SJSA1 (cell line): ENCODE results near the gene SGPL1. TPM values are rescaled to one million over a fixed set of nuclear protein-coding genes. Genes with fewer than 3 reads are reported as not detected.

Source experiments
- DNase-seq, 2 experiments: peaks; one replicate each; pipeline ENCODE4 v3.0.0-alpha.2; 2015 to 2020; ENCODE audit warnings: low spot score in 2 of 2, low read depth in 1 of 2
- H3K27ac ChIP-seq: fragments of 250-450 bp; sonication (Bioruptor Pico); 2 replicates; pipeline ENCODE4 v1.5.1; 2020; ENCODE audit warnings: mild to moderate bottlenecking, moderate library complexity
- H3K27me3 ChIP-seq: fragments of 250-450 bp; sonication (Bioruptor Pico); replicated peaks from 2 replicates; pipeline ENCODE4 v1.5.1; 2020; ENCODE audit warnings: mild to moderate bottlenecking, moderate library complexity
- H3K36me3 ChIP-seq: fragments of 250-450 bp; sonication (Bioruptor Pico); 2 replicates; pipeline ENCODE4 v1.5.1; 2020; ENCODE audit warnings: mild to moderate bottlenecking
- H3K4me1 ChIP-seq: fragments of 250-450 bp; sonication (Bioruptor Pico); replicated peaks from 2 replicates; pipeline ENCODE4 v1.6.1; 2021; ENCODE audit warnings: mild to moderate bottlenecking
- H3K4me3 ChIP-seq: fragments of 250-450 bp; sonication (Bioruptor Pico); 2 replicates; pipeline ENCODE4 v1.5.1; 2020; ENCODE audit warnings: mild to moderate bottlenecking
- H3K9me3 ChIP-seq: fragments of 250-450 bp; sonication (Bioruptor Pico); replicated peaks from 2 replicates; pipeline ENCODE4 v1.5.1; 2020; ENCODE audit warnings: mild to moderate bottlenecking
- total RNA-seq: library from RNA; depleted of rRNA; stranded (reverse); fragments of >200 nt; shearing (Covaris generic); gene quantifications from 2 replicates; pipeline ENCODE4 v1.2.3, GENCODE V29; 2014

The SGPL1 gene
- total RNA-seq, 1 experiment from 2014 or later, result 58.3 TPM

DNA sequence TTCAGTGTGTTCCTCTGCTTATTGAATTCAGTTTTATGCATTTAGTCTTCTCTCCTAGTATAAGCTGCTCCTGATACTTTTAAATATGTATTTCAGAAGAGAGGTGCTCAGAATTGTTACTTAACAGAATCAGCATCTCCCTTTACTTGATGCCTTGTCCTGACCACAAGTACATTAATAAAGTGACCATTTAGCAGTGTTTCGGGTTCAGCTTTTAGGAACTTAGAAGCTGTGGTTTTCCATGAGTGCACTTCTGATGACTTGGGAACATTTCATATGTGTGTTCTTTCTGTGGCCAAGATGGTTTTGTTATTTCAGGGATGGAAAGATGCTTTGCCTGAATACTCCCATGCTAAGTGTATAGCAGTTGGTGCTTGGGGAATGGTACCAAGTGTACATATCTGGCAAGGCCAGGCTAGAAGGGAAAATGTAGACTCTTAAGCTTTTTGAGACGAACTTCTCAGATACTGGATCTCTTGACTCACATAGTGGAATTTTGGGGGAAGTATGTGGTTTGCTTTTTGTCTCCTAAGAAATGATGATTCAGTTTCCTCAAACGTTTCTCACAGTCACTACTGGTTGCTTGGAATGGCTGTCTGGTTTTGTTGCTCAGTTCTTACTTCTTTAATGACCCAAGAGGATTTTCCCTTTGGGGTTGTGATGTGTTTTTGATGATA lies 17.2 kb downstream of the SGPL1 start:
- Histone ChIP-seq H3K9me3 (0 out of 2 replicates have a peak, but pooled peaks cover 3% of the 10 kb centered on the region), H3K4me3 (no peak overlapping the region), H3K27me3 (no peaks in the 10 kb centered on the region), H3K27ac (peak overlapping the region; percentile 88), H3K36me3 (peaks cover 52% of the 10 kb centered on the region), H3K4me1 (peaks cover 40% of the 10 kb centered on the region)
- DNase-seq, result peak in 1 of 2 experiments; percentile 79

DNA sequence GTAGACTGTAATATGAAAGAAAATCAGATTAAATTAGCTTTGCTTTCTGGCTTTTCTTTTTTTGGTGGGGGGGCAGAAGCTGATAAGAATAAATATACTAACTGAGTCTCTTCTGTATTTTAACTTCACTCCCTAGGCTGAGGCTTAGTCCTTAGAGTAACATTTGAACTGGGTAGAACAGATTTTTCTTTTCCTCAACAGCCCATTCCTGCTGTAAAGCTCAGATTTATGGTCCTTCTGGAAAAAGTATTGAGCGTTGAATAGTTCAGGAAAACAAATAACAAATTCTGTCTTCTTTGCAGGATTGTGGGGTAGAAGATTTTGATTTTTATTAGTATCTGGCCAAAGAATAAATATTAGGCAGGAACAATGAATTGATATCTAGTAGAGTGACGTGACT lies 17.9 kb downstream of the SGPL1 start:
- no peaks in the 10 kb centered on the region for H3K27me3 ChIP-seq
- no peak overlapping the region for H3K4me3 ChIP-seq
- peaks cover 40% of the 10 kb centered on the region for H3K4me1 ChIP-seq
- no peak for DNase-seq
- 0 out of 2 replicates have a peak, but pooled peaks cover 3% of the 10 kb centered on the region for H3K9me3 ChIP-seq
- peaks cover 52% of the 10 kb centered on the region for H3K36me3 ChIP-seq
- H3K27ac ChIP-seq, result peak overlapping the region; percentile 88

DNA sequence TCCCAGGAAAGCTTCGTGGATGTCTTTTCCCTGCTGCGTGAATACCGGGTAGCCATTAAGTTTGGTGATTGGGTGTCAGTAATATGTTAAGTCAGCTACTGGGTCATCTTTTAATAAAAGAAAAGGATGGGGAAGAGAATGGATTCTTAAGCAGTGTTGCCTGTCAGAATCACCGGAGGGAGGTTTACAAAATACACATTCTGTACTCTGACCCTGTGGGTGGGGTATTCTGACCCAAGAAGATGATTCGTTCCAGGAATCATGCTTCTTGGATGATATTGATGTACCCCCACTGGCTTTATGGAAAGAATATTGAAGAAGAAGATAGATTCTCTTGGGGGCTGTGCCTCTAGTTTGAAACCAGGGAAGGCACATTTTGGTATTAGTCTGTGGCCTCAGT lies 18.3 kb downstream of the SGPL1 start:
- Histone ChIP-seq H3K27me3 (no peaks in the 10 kb centered on the region), H3K36me3 (peaks cover 51% of the 10 kb centered on the region), H3K27ac (peak overlapping the region; percentile 88), H3K4me3 (no peak overlapping the region), H3K4me1 (peaks cover 40% of the 10 kb centered on the region), H3K9me3 (0 out of 2 replicates have a peak, but pooled peaks cover 3% of the 10 kb centered on the region)
- DNase-seq, result no peak

DNA sequence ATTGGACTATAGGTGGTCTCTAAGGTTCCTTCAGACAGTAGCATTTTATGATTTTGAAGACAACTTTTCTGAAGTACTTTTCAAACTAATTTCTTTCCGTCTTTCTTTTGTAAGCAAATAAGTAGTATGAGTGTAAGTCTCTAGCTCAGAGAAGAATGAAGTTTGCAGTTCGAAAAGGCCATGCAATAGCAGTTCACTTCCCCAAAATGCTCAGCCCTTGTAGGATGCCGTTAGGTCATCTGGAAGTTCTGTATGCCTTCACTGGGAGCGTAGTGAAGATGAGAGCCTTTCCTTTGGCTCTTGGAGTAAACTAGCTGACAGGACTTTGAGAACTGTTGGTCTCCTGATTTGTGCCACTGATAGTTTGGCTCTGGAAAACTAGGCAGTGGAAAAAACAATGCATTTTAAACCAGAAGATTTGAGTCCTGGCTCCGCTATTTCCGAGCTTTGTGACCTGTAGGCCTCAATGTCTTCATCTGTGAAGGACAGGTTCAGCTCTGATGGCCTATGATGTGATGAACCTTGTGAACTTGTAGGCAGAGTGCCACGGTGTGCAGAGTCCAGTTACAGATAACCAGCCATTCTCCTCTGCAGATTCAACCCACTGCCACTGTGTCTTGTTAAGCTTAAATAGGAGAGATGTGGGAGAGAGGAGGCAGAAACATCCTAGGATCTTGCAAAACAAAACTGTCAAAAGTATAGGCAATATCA lies 18.8 kb downstream of the SGPL1 start:
- Histone ChIP-seq H3K27me3 (no peaks in the 10 kb centered on the region), H3K27ac (peak overlapping the region; percentile 88; the same call in 1 of the 2 replicates), H3K4me3 (no peak overlapping the region), H3K9me3 (0 out of 2 replicates have a peak, but pooled peaks cover 3% of the 10 kb centered on the region), H3K36me3 (peaks cover 49% of the 10 kb centered on the region), H3K4me1 (peaks cover 40% of the 10 kb centered on the region)
- no peak for DNase-seq

DNA sequence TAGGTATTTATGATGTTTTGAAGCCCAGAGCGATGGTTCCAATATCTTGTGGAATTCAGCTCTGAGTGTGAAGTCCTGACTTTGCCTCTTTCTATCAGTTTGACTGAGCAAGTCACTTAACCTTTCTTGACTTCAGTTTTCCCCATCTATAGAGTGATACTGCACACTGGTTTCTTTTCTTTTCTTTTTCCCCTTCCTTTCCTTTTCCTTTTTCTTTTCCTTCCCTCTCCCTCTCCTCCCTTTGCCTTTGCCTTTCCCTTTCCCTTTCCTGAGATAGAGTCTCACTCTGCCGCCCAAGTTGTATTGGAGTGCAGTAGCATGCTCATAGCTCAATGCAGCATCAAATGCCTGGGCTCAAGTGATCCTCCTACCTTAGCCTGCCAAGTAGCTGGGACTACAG lies 20.6 kb downstream of the SGPL1 start:
- Histone ChIP-seq H3K27me3 (no peaks in the 10 kb centered on the region), H3K27ac (no peak overlapping the region), H3K4me3 (no peak overlapping the region), H3K9me3 (0 out of 2 replicates have a peak, but pooled peaks cover 3% of the 10 kb centered on the region), H3K4me1 (peaks cover 40% of the 10 kb centered on the region), H3K36me3 (peaks cover 43% of the 10 kb centered on the region)
- no peak for DNase-seq

DNA sequence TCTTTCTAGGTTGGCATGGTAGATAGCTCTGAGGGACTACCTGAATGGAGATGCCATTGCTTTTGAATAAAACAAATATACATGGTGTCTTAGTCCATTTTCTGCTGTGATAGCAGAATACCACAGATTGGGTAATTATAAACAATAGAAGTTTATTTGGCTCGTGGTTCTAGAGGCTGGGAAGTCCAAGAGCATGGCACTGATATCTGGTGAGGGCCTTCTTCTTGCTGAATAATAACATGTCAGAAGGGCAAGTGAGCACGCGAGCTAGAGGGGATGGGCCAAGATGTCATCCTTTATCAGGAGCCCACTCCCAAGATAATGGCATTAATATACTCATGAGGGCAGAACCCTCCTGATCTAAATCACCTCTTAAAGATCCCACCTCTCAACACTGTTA lies 21.9 kb downstream of the SGPL1 start:
- Histone ChIP-seq H3K27ac (no peak overlapping the region), H3K9me3 (0 out of 2 replicates have a peak, but pooled peaks cover 3% of the 10 kb centered on the region), H3K27me3 (no peaks in the 10 kb centered on the region), H3K4me3 (no peak overlapping the region), H3K36me3 (peaks cover 43% of the 10 kb centered on the region), H3K4me1 (peaks cover 31% of the 10 kb centered on the region)
- DNase-seq, result no peak

DNA sequence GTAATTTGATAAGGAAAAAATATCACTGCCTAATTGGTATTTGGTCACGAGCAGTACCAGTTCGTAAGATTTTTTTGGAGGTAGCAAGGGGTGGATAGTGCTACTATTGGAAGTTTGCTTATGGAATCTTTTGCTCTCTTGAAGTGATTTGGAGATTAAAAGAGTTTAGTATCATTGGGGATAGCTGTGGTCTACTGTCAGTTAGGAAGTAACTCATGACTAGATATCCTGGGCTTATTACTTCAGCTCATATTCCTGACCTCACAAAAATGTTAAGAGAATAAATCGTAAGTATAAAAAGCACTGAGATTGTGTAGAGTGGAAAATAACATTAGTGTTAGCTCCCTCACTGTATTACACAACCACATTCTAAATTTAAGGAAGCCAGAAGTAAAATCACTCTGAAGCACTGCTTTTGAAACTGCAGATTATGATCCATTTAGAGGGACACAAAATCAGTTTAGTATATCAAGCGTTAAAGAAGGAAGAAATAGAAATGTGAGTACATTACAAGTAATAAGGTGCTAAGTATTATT lies 22.6 kb downstream of the SGPL1 start:
- H3K4me3 ChIP-seq, result no peak overlapping the region
- H3K4me1 ChIP-seq, result peaks cover 24% of the 10 kb centered on the region
- no peak for DNase-seq
- no peak overlapping the region for H3K27ac ChIP-seq
- H3K9me3 ChIP-seq, result 0 out of 2 replicates have a peak, but pooled peaks cover 3% of the 10 kb centered on the region
- H3K36me3 ChIP-seq, result peaks cover 46% of the 10 kb centered on the region
- H3K27me3 ChIP-seq, result no peaks in the 10 kb centered on the region

DNA sequence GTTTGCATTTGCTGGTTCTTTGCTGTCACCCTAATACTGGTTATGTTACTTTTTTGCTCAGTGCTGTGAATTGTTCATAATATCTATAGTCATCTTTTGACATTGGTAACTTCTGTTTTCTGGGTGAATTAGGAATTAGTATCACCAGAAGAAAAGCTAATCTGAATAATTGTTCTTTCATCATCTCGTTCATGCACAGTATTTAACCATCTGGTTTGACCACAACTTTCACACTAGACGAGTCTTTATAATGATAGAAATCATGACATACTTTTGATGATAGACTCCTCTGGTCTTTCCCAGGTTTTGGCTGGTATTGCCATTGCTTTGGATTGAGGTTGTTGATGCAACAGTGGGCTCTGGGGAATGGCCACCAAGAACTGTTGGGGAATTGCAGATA lies 25.1 kb downstream of the SGPL1 start:
- H3K27me3 ChIP-seq, result no peaks in the 10 kb centered on the region
- H3K4me3 ChIP-seq, result no peak overlapping the region
- H3K36me3 ChIP-seq, result peaks cover 46% of the 10 kb centered on the region
- no peak overlapping the region for H3K27ac ChIP-seq
- DNase-seq, result no peak
- H3K4me1 ChIP-seq, result peaks cover 8% of the 10 kb centered on the region
- H3K9me3 ChIP-seq, result 0 out of 2 replicates have a peak, but pooled peaks cover 3% of the 10 kb centered on the region

DNA sequence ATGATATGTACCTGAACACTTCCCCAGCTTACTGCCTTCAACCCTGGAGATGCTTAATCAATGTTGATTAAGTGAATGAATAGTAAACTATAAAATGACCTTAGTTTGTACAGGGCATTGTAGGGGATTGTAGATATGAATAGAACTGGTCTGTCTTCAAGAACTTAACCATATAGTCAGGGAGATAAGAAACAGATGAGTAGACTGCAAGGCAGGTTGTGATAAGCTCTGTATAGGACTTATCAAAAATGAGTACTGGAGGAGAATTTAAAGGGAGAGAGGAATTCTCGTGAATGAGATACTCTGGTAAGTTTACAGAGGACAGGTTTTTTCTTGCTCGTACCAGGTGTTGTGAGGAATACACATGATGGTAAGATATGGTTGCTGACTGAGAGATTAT lies 27.6 kb downstream of the SGPL1 start:
- Histone ChIP-seq H3K9me3 (no peaks in the 10 kb centered on the region), H3K27ac (no peak overlapping the region), H3K27me3 (no peaks in the 10 kb centered on the region), H3K4me1 (peaks cover 18% of the 10 kb centered on the region), H3K36me3 (peaks cover 37% of the 10 kb centered on the region), H3K4me3 (no peak overlapping the region)
- no peak for DNase-seq

DNA sequence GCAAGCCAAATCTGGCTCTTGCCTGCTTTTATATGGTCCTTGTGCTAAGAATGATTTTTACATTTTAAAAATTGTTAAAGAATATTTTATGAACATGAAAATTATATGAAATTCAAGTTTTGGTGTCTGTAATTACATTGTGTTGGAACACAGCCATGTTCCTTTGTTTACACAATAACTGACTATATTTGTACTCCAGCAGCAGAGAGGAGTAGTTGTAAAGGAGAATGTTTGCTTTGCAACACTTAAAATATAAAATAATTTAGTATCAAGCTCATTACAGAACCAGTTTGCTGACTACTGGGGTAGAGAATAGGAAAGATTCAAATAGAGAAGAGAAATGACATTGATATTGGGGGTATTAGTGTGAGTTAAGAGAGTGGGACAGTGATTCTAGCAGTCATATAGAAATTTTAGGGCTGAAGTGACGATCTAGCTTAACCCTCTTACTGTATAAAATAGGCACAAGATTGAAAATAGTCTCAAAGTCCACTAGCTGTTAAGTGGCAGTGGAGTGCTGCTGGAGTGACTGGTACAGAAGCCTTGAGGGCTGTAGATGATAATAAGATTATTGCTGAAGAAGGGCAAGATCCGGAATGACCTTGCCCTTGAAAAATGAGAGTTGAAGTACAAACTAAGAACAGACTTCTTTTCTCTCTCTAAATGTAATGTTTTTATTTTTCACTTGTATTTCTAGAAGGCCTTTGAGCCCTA lies 28.2 kb downstream of the SGPL1 start:
- no peak for DNase-seq
- Histone ChIP-seq H3K4me3 (no peak overlapping the region), H3K27ac (no peak overlapping the region), H3K27me3 (no peaks in the 10 kb centered on the region), H3K9me3 (no peaks in the 10 kb centered on the region), H3K4me1 (peaks cover 24% of the 10 kb centered on the region), H3K36me3 (peaks cover 31% of the 10 kb centered on the region)

DNA sequence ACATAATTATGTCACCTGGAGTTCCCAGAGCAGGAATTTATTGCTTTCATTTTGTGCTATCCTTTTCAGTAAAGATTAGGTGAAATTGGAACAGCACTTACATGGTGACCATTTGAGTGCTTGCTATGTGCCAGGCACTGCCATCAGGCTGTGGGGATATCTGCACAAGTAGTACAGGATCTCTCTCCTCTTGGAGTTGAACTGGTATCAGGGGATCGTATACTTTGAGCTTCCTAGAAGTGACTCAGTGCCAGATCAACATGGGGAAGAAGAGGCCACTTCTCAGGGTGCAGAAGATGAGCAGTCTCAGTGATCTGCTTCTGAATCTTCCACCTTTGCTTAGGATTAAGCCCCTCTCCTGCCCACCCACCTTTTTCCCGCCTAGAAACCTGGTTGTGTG lies 29.5 kb downstream of the SGPL1 start:
- Histone ChIP-seq H3K36me3 (peaks cover 33% of the 10 kb centered on the region), H3K27ac (no peak overlapping the region), H3K4me1 (peaks cover 38% of the 10 kb centered on the region), H3K9me3 (no peaks in the 10 kb centered on the region), H3K4me3 (no peak overlapping the region), H3K27me3 (no peaks in the 10 kb centered on the region)
- no peak for DNase-seq

DNA sequence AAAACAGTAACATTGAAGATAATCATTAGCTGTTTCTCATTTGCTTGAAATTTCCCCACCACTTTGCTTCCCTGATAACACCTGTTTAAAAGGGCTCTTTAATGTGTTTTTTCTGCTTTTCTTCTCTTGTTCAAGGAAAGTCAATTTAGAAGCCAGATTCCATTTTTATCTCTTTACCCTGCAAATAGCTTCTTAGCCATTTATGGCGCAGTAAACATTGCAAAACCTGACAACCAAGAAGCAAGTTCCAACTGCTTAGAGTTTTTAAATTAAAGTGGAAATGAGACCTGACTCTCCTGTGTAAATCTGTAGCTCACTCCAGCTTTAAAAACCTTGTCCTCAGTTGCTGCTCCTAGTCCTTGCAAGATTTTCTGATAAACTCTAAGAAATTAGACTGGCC lies 30.1 kb downstream of the SGPL1 start:
- no peak for DNase-seq

DNA sequence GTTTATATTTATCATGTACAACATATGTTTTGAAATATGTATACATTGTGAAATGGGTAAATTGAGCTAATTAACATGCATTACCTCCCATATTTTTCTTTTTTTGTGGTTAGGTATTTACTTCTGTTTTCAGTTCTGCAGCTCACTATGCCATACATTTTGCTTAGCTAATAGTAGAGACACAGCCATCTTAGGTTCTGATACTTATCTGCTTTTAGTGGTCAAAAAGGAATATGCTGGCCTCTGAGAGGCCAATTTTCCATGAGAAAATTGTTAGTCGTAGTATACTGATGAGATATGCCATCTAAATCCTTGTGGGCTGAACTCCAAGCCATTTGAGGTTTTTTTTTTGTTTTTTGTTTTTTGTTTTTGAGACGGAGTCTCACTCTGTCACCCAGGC lies 31.0 kb downstream of the SGPL1 start:
- Histone ChIP-seq H3K4me3 (no peak overlapping the region), H3K4me1 (peaks cover 44% of the 10 kb centered on the region), H3K27me3 (no peaks in the 10 kb centered on the region), H3K9me3 (no peaks in the 10 kb centered on the region), H3K36me3 (peaks cover 47% of the 10 kb centered on the region), H3K27ac (peak overlapping the region; percentile 85)
- DNase-seq, result no peak

More for the DNA sequence above, 30.1 kb downstream of the SGPL1 start:
- no peak overlapping the region for H3K27ac ChIP-seq
- peaks cover 43% of the 10 kb centered on the region for H3K4me1 ChIP-seq
- H3K27me3 ChIP-seq, result no peaks in the 10 kb centered on the region
- peaks cover 39% of the 10 kb centered on the region for H3K36me3 ChIP-seq
- H3K4me3 ChIP-seq, result no peak overlapping the region
- H3K9me3 ChIP-seq, result no peaks in the 10 kb centered on the region
